Endothelial cell of umbilical vein (primary cell): ENCODE measurements around the gene EHBP1L1. TPM values are rescaled to one million over a fixed set of nuclear protein-coding genes. Genes with fewer than 3 reads are reported as not detected.

ENCODE experiments used
- BruUV-seq: library from RNA; stranded (reverse); fragments of 400-500 nt; replicated peaks from 2 replicates; lab custom pipeline; 2021; lab: Mats Ljungman, UMichigan
- CTCF ChIA-PET: fragments of 300-600, 350-600 bp; sonication (Branson Sonifier 250); formaldehyde crosslinking; loops from one replicate; lab custom pipeline; 2021; ENCODE audit warnings: antibody characterized with exemption, inconsistent platforms; lab: Charles Lee
- POLR2A ChIA-PET: fragments of 300-600, 350-600 bp; sonication (Branson Sonifier 250); formaldehyde crosslinking; loops from one replicate; lab custom pipeline; 2021; ENCODE audit warnings: antibody characterized with exemption, inconsistent platforms; lab: Charles Lee
- DNase-seq: peaks from one replicate; pipeline ENCODE4 v3.0.0-alpha.2; 2011; ENCODE audit warnings: low read depth, low spot score
- FAIRE-seq: peaks from 2 replicates; lab custom pipeline; 2011; peaks lifted over from hg19 to GRCh38; lab: Jason Lieb, UNC
- H2AFZ ChIP-seq: 2 replicates; pipeline ENCODE4 v1.6.0; 2012; ENCODE audit warnings: low read depth, low read length, control low read depth, inconsistent platforms
- H3K27ac ChIP-seq: 2 replicates; pipeline ENCODE4 v1.5.1; 2011; ENCODE audit warnings: low read depth, mild to moderate bottlenecking, control low read depth, low read length, moderate library complexity; ENCODE audit not compliant: insufficient read depth
- H3K27me3 ChIP-seq, 2 experiments: 2 replicates each; pipeline versions ENCODE4 v1.6.0 to v1.6.1; 2011; ENCODE audit warnings: low read length in 2 of 2, mixed read lengths in 1 of 2; ENCODE audit not compliant: control insufficient read depth in 2 of 2, insufficient read depth in 2 of 2
- H3K36me3 ChIP-seq, 2 experiments: 2 replicates in 1 of 2; 3 replicates in 1 of 2; pipeline ENCODE4 v1.5.1; 2011; ENCODE audit warnings: low read length in 2 of 2, mild to moderate bottlenecking in 1 of 2, moderate library complexity in 1 of 2; ENCODE audit not compliant: control insufficient read depth in 2 of 2, insufficient read depth in 2 of 2; ENCODE audit errors: extremely low read depth in 1 of 2
- H3K4me1 ChIP-seq: 3 replicates; pipeline ENCODE4 v1.5.1; 2011; ENCODE audit warnings: mild to moderate bottlenecking, low read length; ENCODE audit not compliant: control insufficient read depth, insufficient read depth; ENCODE audit errors: extremely low read depth
- H3K4me2 ChIP-seq: 2 replicates; pipeline ENCODE4 v1.6.1; 2011; ENCODE audit warnings: low read length, control low read depth, mixed read lengths; ENCODE audit not compliant: insufficient read depth
- H3K4me3 ChIP-seq, 3 experiments: fragments of 200-600 bp in 1 of 3; sonication (generic), shearing (Covaris generic) in 1 of 3; replicated peaks in 1 of 3; 2 replicates each; pipeline ENCODE4 v1.5.1; 2011 to 2016; ENCODE audit warnings: control low read depth in 3 of 3, low read length in 3 of 3, mild to moderate bottlenecking in 2 of 3, inconsistent platforms in 1 of 3, low read depth in 1 of 3, moderate library complexity in 1 of 3; ENCODE audit not compliant: insufficient read depth in 1 of 3
- H3K79me2 ChIP-seq: 2 replicates; pipeline ENCODE4 v1.6.0; 2012; ENCODE audit warnings: low read length, inconsistent platforms; ENCODE audit not compliant: control insufficient read depth, insufficient read depth
- H3K9ac ChIP-seq: replicated peaks from 2 replicates; pipeline ENCODE3; 2011; ENCODE audit warnings: low read length, control low read depth; ENCODE audit not compliant: insufficient read depth; ENCODE audit errors: extremely low read depth
- H3K9me1 ChIP-seq: replicated peaks from 3 replicates; pipeline ENCODE4 v1.6.0; 2011; ENCODE audit warnings: mild to moderate bottlenecking, low read length; ENCODE audit not compliant: control insufficient read depth, insufficient read depth; ENCODE audit errors: extremely low read depth
- H3K9me3 ChIP-seq: replicated peaks from 2 replicates; pipeline ENCODE4 v1.5.1; 2012; ENCODE audit warnings: low read length, inconsistent platforms; ENCODE audit not compliant: control insufficient read depth, insufficient read depth
- H4K20me1 ChIP-seq: replicated peaks from 2 replicates; pipeline ENCODE3; 2011; ENCODE audit warnings: mild to moderate bottlenecking, low read length; ENCODE audit not compliant: control insufficient read depth, insufficient read depth; ENCODE audit errors: extremely low read depth
- CTCF ChIP-seq, 2 donors: IDR thresholded peaks; 1 replicate in 1 of 2; 2 replicates in 1 of 2; pipeline ENCODE4 v1.5.1; 2011; ENCODE audit warnings: low read length in 2 of 2, mild to moderate bottlenecking in 2 of 2, moderate library complexity in 2 of 2, control low read depth in 1 of 2, inconsistent platforms in 1 of 2, low read depth in 1 of 2; ENCODE audit not compliant: insufficient read depth in 1 of 2; ENCODE audit errors: extremely low read depth in 1 of 2
- EZH2 ChIP-seq: IDR thresholded peaks from 2 replicates; pipeline ENCODE4 v1.6.1; 2012; ENCODE audit warnings: borderline replicate concordance, low read depth, mild to moderate bottlenecking, moderate library complexity, low read length, inconsistent platforms; ENCODE audit not compliant: severe bottlenecking
- FOS ChIP-seq: IDR thresholded peaks from 2 replicates; pipeline ENCODE4 v1.6.1; 2011; ENCODE audit warnings: mild to moderate bottlenecking, low read length, moderate library complexity, borderline replicate concordance; ENCODE audit not compliant: insufficient read depth
- GATA2 ChIP-seq: IDR thresholded peaks from 2 replicates; pipeline ENCODE4 v1.7.0; 2011; ENCODE audit warnings: low read depth, mild to moderate bottlenecking, moderate library complexity, mixed read lengths, low read length; ENCODE audit not compliant: insufficient read length, insufficient read depth
- JUN ChIP-seq: IDR thresholded peaks from 2 replicates; pipeline ENCODE4 v1.6.1; 2011; ENCODE audit warnings: borderline replicate concordance, low read depth; ENCODE audit not compliant: insufficient read length, insufficient read depth
- MAX ChIP-seq: IDR thresholded peaks from 2 replicates; pipeline ENCODE4 v1.6.1; 2011; ENCODE audit not compliant: insufficient read depth, insufficient read length
- MYC ChIP-seq: IDR thresholded peaks from one replicate; pipeline ENCODE4 v1.6.1; 2011; ENCODE audit warnings: mild to moderate bottlenecking, low read depth, low read length
- POLR2A ChIP-seq: IDR thresholded peaks from 2 replicates; pipeline ENCODE4 v1.6.1; 2012; ENCODE audit warnings: low read depth, mild to moderate bottlenecking, control low read depth, low read length
- POLR2AphosphoS5 ChIP-seq: IDR thresholded peaks from 2 replicates; pipeline ENCODE4 v1.6.1; 2012; ENCODE audit warnings: low read depth, mild to moderate bottlenecking, control low read depth, low read length, moderate library complexity; ENCODE audit not compliant: insufficient read depth
- dilution Hi-C: fragments of 300-500 bp; cut with MboI; formaldehyde crosslinking; loops from one replicate; pipeline ENCODE4 v1.15.0; 2019; ENCODE audit warnings: low sequenced_read_pairs; ENCODE audit not compliant: extremely low pct_ligation_motif_present
- intact Hi-C: fragments of 100-400 bp; cut with micrococcal nuclease; formaldehyde crosslinking; loops from one replicate; pipeline ENCODE4 v1.10.0; 2022
- polyA plus RNA-seq, 4 experiments: library from polyadenylated mRNA; depleted of rRNA in 3 of 4; stranded (reverse) in 3 of 4; unstranded in 1 of 4; fragments of >200 nt; gene quantifications; 2 replicates each; pipeline versions ENCODE4 v1.2.1 to v1.2.3, GENCODE V29; 2011 to 2012; ENCODE audit warnings: missing spikeins in 1 of 4
- total RNA-seq: library from RNA; stranded (reverse); gene quantifications from 2 replicates; pipeline ENCODE4 v1.2.3, GENCODE V29; 2021

EHBP1L1 gene
- total and polyA plus RNA-seq, 2 donors (not counting 3 experiments of a cell fraction or from before 2014, with no cell fraction given), result 12.7 to 19.7 TPM

DNA sequence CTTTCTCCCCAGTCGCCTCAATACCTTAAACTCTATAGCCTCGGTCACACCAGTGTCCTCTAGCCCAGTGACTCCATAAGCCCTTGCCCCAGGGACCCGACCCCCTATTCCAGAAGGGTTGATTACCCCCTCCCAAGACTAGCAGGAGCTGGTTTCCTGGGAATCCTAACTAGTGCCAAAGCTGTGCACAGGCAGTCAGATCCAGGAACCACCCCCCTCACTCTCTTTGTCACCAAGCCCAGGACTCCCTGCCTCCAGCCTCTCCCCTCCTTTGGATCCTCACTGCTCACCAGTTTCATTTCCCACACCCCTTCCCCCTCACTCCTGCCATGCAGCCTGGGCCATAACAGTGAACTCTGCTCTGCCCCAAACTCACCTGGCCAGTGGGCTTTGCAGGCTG is 27.5 kb upstream of the EHBP1L1 start:
- Histone ChIP-seq H3K4me2 (no peak overlapping the region), H3K27me3 (no peaks in the 10 kb centered on the region), H4K20me1 (no peaks in the 10 kb centered on the region), H3K4me3 (no peak overlapping the region), H3K9me3 (no peaks in the 10 kb centered on the region), H3K36me3 (peaks cover 0 to 41% of the 10 kb centered on the region in 2 experiments), H3K4me1 (no peaks in the 10 kb centered on the region), H2AFZ (no peak overlapping the region), H3K9me1 (no peaks in the 10 kb centered on the region), H3K27ac (no peak overlapping the region), H3K9ac (no peak overlapping the region), H3K79me2 (no peaks in the 10 kb centered on the region)
- BruUV-seq, result no TSS peak
- intact Hi-C loops, result no loop called here
- dilution Hi-C loops, result no loop called here
- POLR2A ChIA-PET, result no interaction called here
- no peak for TF ChIP-seq POLR2AphosphoS5
- no peak for TF ChIP-seq GATA2
- TF ChIP-seq MYC, result no peak
- no peak for TF ChIP-seq FOS
- no peak for TF ChIP-seq MAX
- no peak for TF ChIP-seq JUN
- no peak for TF ChIP-seq CTCF (IDR thresholded peaks at IDR 0.05; ENCODE audit: extremely low read depth in 1 of 2, insufficient read depth in 1 of 2, low read depth in 1 of 2, low read length in 2 of 2)
- no peak for TF ChIP-seq EZH2
- no peak for TF ChIP-seq POLR2A
- DNase-seq (no peak), FAIRE-seq (no peak)
- CTCF ChIA-PET, result interaction anchor here (0.6 to 1.6 kb wide), 3 partner anchors 11 to 24 kb away, joined by 4 to 5 read pairs (median 4); partner anchors contain the start of genes FAM89B and ZNRD2
